HEK293 (cell line): ENCODE data around the gene ME3.

ENCODE experiments used
- CTCF ChIA-PET: fragments of 350-600 bp; formaldehyde crosslinking; extraction: SDS; loops from one replicate; lab custom pipeline; 2021; ENCODE audit warnings: antibody characterized with exemption; lab: Yijun Ruan, JAX
- POLR2A ChIA-PET: fragments of 300-600 bp; formaldehyde crosslinking; extraction: SDS; loops from one replicate; lab custom pipeline; 2020; ENCODE audit warnings: antibody characterized with exemption, inconsistent platforms; lab: Yijun Ruan, JAX
- H3K27ac ChIP-seq: fragments of 200-500 bp; sonication (Bioruptor generic); 2 replicates; pipeline ENCODE4 v1.5.1; 2014; ENCODE audit warnings: low read depth, low read length, control low read depth, inconsistent platforms; ENCODE audit errors: extremely low read depth
- H3K36me3 ChIP-seq, 2 experiments: fragments of 200-500 bp in 1 of 2; sonication (Bioruptor generic) in 1 of 2; 1 replicate in 1 of 2; 2 replicates in 1 of 2; pipeline ENCODE4 v1.5.1; 2014 to 2017; ENCODE audit warnings: inconsistent platforms in 2 of 2, low read length in 2 of 2; ENCODE audit not compliant: control insufficient read depth in 2 of 2, insufficient read depth in 1 of 2
- H3K4me1 ChIP-seq: fragments of 200-500 bp; sonication (Bioruptor generic); 2 replicates; pipeline ENCODE4 v1.5.1; 2014; ENCODE audit warnings: mild to moderate bottlenecking, low read length, inconsistent platforms; ENCODE audit not compliant: control insufficient read depth, insufficient read depth
- H3K4me3 ChIP-seq: 2 replicates; pipeline ENCODE4 v1.5.1; 2011; ENCODE audit warnings: low read depth, mild to moderate bottlenecking, control low read depth, low read length, moderate library complexity
- H3K9me3 ChIP-seq: fragments of 200-500 bp; sonication (Bioruptor generic); 2 replicates; pipeline ENCODE4 v1.5.1; 2014; ENCODE audit warnings: low read depth, low read length, inconsistent platforms; ENCODE audit not compliant: control insufficient read depth, insufficient read depth
- ATF2 ChIP-seq: fragments of 450-650 bp; formaldehyde crosslinking; IDR thresholded peaks from 2 replicates; pipeline ENCODE4 v1.5.1; 2016; ENCODE audit warnings: missing biosample characterization, missing genetic modification characterization, low read depth
- EGR2 ChIP-seq: fragments of 450-650 bp; formaldehyde crosslinking; IDR thresholded peaks from 2 replicates; pipeline ENCODE4 v1.5.1; 2016; ENCODE audit warnings: low read depth, missing biosample characterization, missing genetic modification characterization
- GLI4 ChIP-seq: fragments of 450-650 bp; formaldehyde crosslinking; IDR thresholded peaks from 2 replicates; pipeline ENCODE4 v1.5.1; 2016; ENCODE audit warnings: missing biosample characterization, missing genetic modification characterization
- HOXA7 ChIP-seq: sonication (generic); formaldehyde crosslinking; IDR thresholded peaks from 2 replicates; pipeline ENCODE4 v1.8.1; 2022; ENCODE audit warnings: missing genetic modification reagents, borderline replicate concordance
- KLF9 ChIP-seq: fragments of 450-650 bp; formaldehyde crosslinking; IDR thresholded peaks from 2 replicates; pipeline ENCODE4 v1.5.1; 2016; ENCODE audit warnings: missing biosample characterization, missing genetic modification characterization, low read depth
- MEIS1 ChIP-seq: sonication (generic); formaldehyde crosslinking; IDR thresholded peaks from 2 replicates; pipeline ENCODE4 v1.8.1; 2022; ENCODE audit warnings: missing genetic modification reagents, mild to moderate bottlenecking, borderline replicate concordance
- MZF1 ChIP-seq: fragments of 450-650 bp; formaldehyde crosslinking; IDR thresholded peaks from 2 replicates; pipeline ENCODE4 v1.5.1; 2017; ENCODE audit warnings: missing biosample characterization, missing genetic modification characterization, borderline replicate concordance
- OSR2 ChIP-seq: fragments of 450-650 bp; formaldehyde crosslinking; IDR thresholded peaks from 2 replicates; pipeline ENCODE4 v1.5.1; 2016; ENCODE audit warnings: missing biosample characterization, missing genetic modification characterization
- PRDM4 ChIP-seq: fragments of 450-650 bp; formaldehyde crosslinking; IDR thresholded peaks from 2 replicates; pipeline ENCODE4 v1.5.1; 2017; ENCODE audit warnings: missing biosample characterization, missing genetic modification characterization
- RBAK ChIP-seq: fragments of 450-650 bp; formaldehyde crosslinking; IDR thresholded peaks from 2 replicates; pipeline ENCODE4 v1.5.1; 2016; ENCODE audit warnings: missing biosample characterization, missing genetic modification characterization
- ZFHX2 ChIP-seq: fragments of 450-650 bp; formaldehyde crosslinking; conservative IDR thresholded peaks from 2 replicates; pipeline ENCODE4 v1.5.1; 2016; ENCODE audit warnings: missing biosample characterization, missing genetic modification characterization
- ZNF114 ChIP-seq: fragments of 450-650 bp; formaldehyde crosslinking; IDR thresholded peaks from 2 replicates; pipeline ENCODE4 v1.5.0; 2017; ENCODE audit warnings: missing biosample characterization, missing genetic modification characterization
- ZNF121 ChIP-seq: fragments of 450-650 bp; formaldehyde crosslinking; IDR thresholded peaks from 2 replicates; pipeline ENCODE4 v1.5.1; 2016; ENCODE audit warnings: missing biosample characterization, missing genetic modification characterization
- ZNF138 ChIP-seq: fragments of 450-650 bp; formaldehyde crosslinking; IDR thresholded peaks from 2 replicates; pipeline ENCODE4 v1.5.1; 2016; ENCODE audit warnings: missing biosample characterization, missing genetic modification characterization, borderline replicate concordance
- ZNF16 ChIP-seq: fragments of 450-650 bp; formaldehyde crosslinking; IDR thresholded peaks from 2 replicates; pipeline ENCODE4 v1.5.1; 2016; ENCODE audit warnings: low read depth, missing biosample characterization, missing genetic modification characterization
- ZNF248 ChIP-seq: fragments of 450-650 bp; formaldehyde crosslinking; IDR thresholded peaks from 2 replicates; pipeline ENCODE4 v1.5.1; 2017; ENCODE audit warnings: missing biosample characterization, missing genetic modification characterization
- ZNF518A ChIP-seq: fragments of 450-650 bp; formaldehyde crosslinking; conservative IDR thresholded peaks from 2 replicates; pipeline ENCODE4 v1.5.1; 2016; ENCODE audit warnings: low read depth, missing biosample characterization, missing genetic modification characterization
- ZNF623 ChIP-seq: fragments of 450-650 bp; formaldehyde crosslinking; IDR thresholded peaks from 2 replicates; pipeline ENCODE4 v1.5.1; 2016; ENCODE audit warnings: missing biosample characterization, missing genetic modification characterization

ME3 gene

GRCh38 chr11:86673872-86674750, 1.7 kb upstream of the ME3 start:
- no peak overlapping the region for H3K27ac ChIP-seq
- H3K9me3 ChIP-seq: no peaks in the 10 kb centered on the region
- ChIA-PET CTCF (interaction anchor here (1.2 to 2.4 kb wide), 2 partner anchors 54 to 66 kb away, joined by 3 to 10 read pairs; no protein-coding TSS in a partner anchor), POLR2A (no interaction called here)
- H3K4me1 ChIP-seq: peaks cover 8% of the 10 kb centered on the region
- H3K4me3 ChIP-seq: no peak overlapping the region
- H3K36me3 ChIP-seq: no peaks in the 10 kb centered on the region
- TF ChIP-seq ZNF16 (no peak), EGR2 (no peak), ZNF138 (no peak), KLF9 (tag by site-specific recombination) (no peak), ZNF623 (tag by site-specific recombination) (no peak), ZFHX2 (tag by site-specific recombination) (no peak), ATF2 (no peak), MZF1 (tag by site-specific recombination) (no peak), RBAK (no peak), ZNF518A (tag by site-specific recombination) (no peak), HOXA7 (CRISPR knock-in tag) (no peak), ZNF114 (tag by site-specific recombination) (no peak), ZNF248 (tag by site-specific recombination) (no peak), ZNF121 (no peak), MEIS1 (no peak), OSR2 (tag by site-specific recombination) (no peak), GLI4 (tag by site-specific recombination) (no peak), PRDM4 (tag by site-specific recombination) (no peak)
